ENCODE data around the gene NECTIN1. TPM values are rescaled to one million over a fixed set of nuclear protein-coding genes. Genes with fewer than 3 reads are reported as not detected.
A peak's percentile ranks its signal among the peaks of the same experiment; 100 is the strongest.

NECTIN1 gene
- total RNA-seq, 1 experiment from 2014 or later, result 1.1 TPM

GRCh38 chr11:119701591-119702549 is 27.1 kb downstream of the NECTIN1 start:
- no peak for DNase-seq (ENCODE audit: low read depth)

GRCh38 chr11:119700536-119701346 is 28.3 kb downstream of the NECTIN1 start:
- in situ Hi-C loops (cut with HindIII; ENCODE audit: low pct_unique_long_range_greater_than_20kb, low sequenced_read_pairs), result no loop called here

More at GRCh38 chr11:119701591-119702549, 27.1 kb downstream of the NECTIN1 start:
- in situ Hi-C loops (cut with HindIII; ENCODE audit: low pct_unique_long_range_greater_than_20kb, low sequenced_read_pairs), result no loop called here

GRCh38 chr11:119700030-119700429 is 29.0 kb downstream of the NECTIN1 start:
- no peak for DNase-seq (ENCODE audit: low read depth)
- in situ Hi-C loops (cut with HindIII; ENCODE audit: low pct_unique_long_range_greater_than_20kb, low sequenced_read_pairs), result no loop called here

More at GRCh38 chr11:119700536-119701346, 28.3 kb downstream of the NECTIN1 start:
- no peak for DNase-seq (ENCODE audit: low read depth)

- in situ Hi-C loops (cut with HindIII; ENCODE audit: low pct_unique_long_range_greater_than_20kb, low sequenced_read_pairs), result no loop called here
- no peak for DNase-seq (ENCODE audit: low read depth)
Measured at GRCh38 chr11:119699227-119699626, 29.8 kb downstream of the NECTIN1 start.

GRCh38 chr11:119697882-119698281 is 31.1 kb downstream of the NECTIN1 start:
- no peak for DNase-seq (ENCODE audit: low read depth)
- in situ Hi-C loops (cut with HindIII; ENCODE audit: low pct_unique_long_range_greater_than_20kb, low sequenced_read_pairs), result no loop called here

GRCh38 chr11:119697445-119697844 is 31.6 kb downstream of the NECTIN1 start:
- no peak for DNase-seq (ENCODE audit: low read depth)
- in situ Hi-C loops (cut with HindIII; ENCODE audit: low pct_unique_long_range_greater_than_20kb, low sequenced_read_pairs), result no loop called here

GRCh38 chr11:119696378-119697222 is 32.4 kb downstream of the NECTIN1 start:
- in situ Hi-C loops (cut with HindIII; ENCODE audit: low pct_unique_long_range_greater_than_20kb, low sequenced_read_pairs), result no loop called here
- no peak for DNase-seq (ENCODE audit: low read depth)

- in situ Hi-C loops (cut with HindIII; ENCODE audit: low pct_unique_long_range_greater_than_20kb, low sequenced_read_pairs), result no loop called here
- peak; percentile 8 for DNase-seq (ENCODE audit: low read depth)
Measured at GRCh38 chr11:119694334-119694733, 34.7 kb downstream of the NECTIN1 start.

- DNase-seq (ENCODE audit: low read depth), result no peak
- in situ Hi-C loops (cut with HindIII; ENCODE audit: low pct_unique_long_range_greater_than_20kb, low sequenced_read_pairs), result no loop called here
Measured at GRCh38 chr11:119693253-119693815, 35.7 kb downstream of the NECTIN1 start.

- in situ Hi-C loops (cut with HindIII; ENCODE audit: low pct_unique_long_range_greater_than_20kb, low sequenced_read_pairs), result no loop called here
- DNase-seq (ENCODE audit: low read depth), result no peak
Measured at GRCh38 chr11:119692540-119692820, 36.5 kb downstream of the NECTIN1 start.

- no peak for DNase-seq (ENCODE audit: low read depth)
- in situ Hi-C loops (cut with HindIII; ENCODE audit: low pct_unique_long_range_greater_than_20kb, low sequenced_read_pairs), result no loop called here
Measured at GRCh38 chr11:119691701-119692539, 37.1 kb downstream of the NECTIN1 start.

GRCh38 chr11:119691020-119691666 is 37.9 kb downstream of the NECTIN1 start:
- no peak for DNase-seq (ENCODE audit: low read depth)
- in situ Hi-C loops (cut with HindIII; ENCODE audit: low pct_unique_long_range_greater_than_20kb, low sequenced_read_pairs), result no loop called here

GRCh38 chr11:119689302-119689701 is 39.7 kb downstream of the NECTIN1 start:
- in situ Hi-C loops (cut with HindIII; ENCODE audit: low pct_unique_long_range_greater_than_20kb, low sequenced_read_pairs), result no loop called here
- DNase-seq (ENCODE audit: low read depth), result no peak

- in situ Hi-C loops (cut with HindIII; ENCODE audit: low pct_unique_long_range_greater_than_20kb, low sequenced_read_pairs), result no loop called here
- DNase-seq (ENCODE audit: low read depth), result no peak
Measured at GRCh38 chr11:119688356-119688755, 40.6 kb downstream of the NECTIN1 start.

- in situ Hi-C loops (cut with HindIII; ENCODE audit: low pct_unique_long_range_greater_than_20kb, low sequenced_read_pairs), result no loop called here
Measured at GRCh38 chr11:119687373-119688046, 41.5 kb downstream of the NECTIN1 start.

GRCh38 chr11:119686177-119686882 is 42.7 kb downstream of the NECTIN1 start:
- no peak for DNase-seq (ENCODE audit: low read depth)
- in situ Hi-C loops (cut with HindIII; ENCODE audit: low pct_unique_long_range_greater_than_20kb, low sequenced_read_pairs), result no loop called here

More at GRCh38 chr11:119687373-119688046, 41.5 kb downstream of the NECTIN1 start:
- DNase-seq (ENCODE audit: low read depth), result no peak

Data from Caki2 (cell line).